Duodenal mucosa (tissue), 2 donors: ENCODE data around the gene NWD2.

Experiments
- H3K27ac ChIP-seq: one replicate; pipeline ENCODE4 v1.7.0; 2013; ENCODE audit warnings: low read depth, low read length
- H3K27me3 ChIP-seq, 2 donors: one replicate each; pipeline ENCODE4 v1.7.0; 2013; ENCODE audit warnings: low read length in 2 of 2, control low read depth in 1 of 2; ENCODE audit not compliant: insufficient read depth in 2 of 2, control insufficient read depth in 1 of 2
- H3K36me3 ChIP-seq, 2 donors: one replicate each; pipeline ENCODE4 v1.7.0; 2013; ENCODE audit warnings: low read length in 2 of 2, control low read depth in 1 of 2; ENCODE audit not compliant: insufficient read depth in 2 of 2, control insufficient read depth in 1 of 2
- H3K4me1 ChIP-seq, 2 donors: one replicate each; pipeline ENCODE4 v1.7.0; 2013; ENCODE audit warnings: low read length in 2 of 2, control low read depth in 1 of 2; ENCODE audit not compliant: insufficient read depth in 2 of 2, control insufficient read depth in 1 of 2
- H3K4me3 ChIP-seq, 2 donors: one replicate each; pipeline ENCODE4 v1.7.0; 2013; ENCODE audit warnings: low read length in 2 of 2, low read depth in 1 of 2
- H3K9ac ChIP-seq, 2 donors: one replicate each; pipeline ENCODE4 v1.7.0; 2013; ENCODE audit warnings: low read length in 2 of 2, low read depth in 1 of 2
- H3K9me3 ChIP-seq, 2 donors: one replicate each; pipeline ENCODE4 v1.7.0; 2013; ENCODE audit warnings: low read length in 2 of 2, control low read depth in 1 of 2; ENCODE audit not compliant: control insufficient read depth in 1 of 2

Gene NWD2

GRCh38 chr4:37445023-37445422, 200.5 kb downstream of the NWD2 start:
- Histone ChIP-seq H3K27me3 (no peaks in the 10 kb centered on the region), H3K4me3 (no peak overlapping the region), H3K9me3 (no peaks in the 10 kb centered on the region), H3K36me3 (no peaks in the 10 kb centered on the region), H3K27ac (no peak overlapping the region), H3K9ac (no peak overlapping the region), H3K4me1 (peaks cover 11 to 17% of the 10 kb centered on the region in 2 donors)

DNA sequence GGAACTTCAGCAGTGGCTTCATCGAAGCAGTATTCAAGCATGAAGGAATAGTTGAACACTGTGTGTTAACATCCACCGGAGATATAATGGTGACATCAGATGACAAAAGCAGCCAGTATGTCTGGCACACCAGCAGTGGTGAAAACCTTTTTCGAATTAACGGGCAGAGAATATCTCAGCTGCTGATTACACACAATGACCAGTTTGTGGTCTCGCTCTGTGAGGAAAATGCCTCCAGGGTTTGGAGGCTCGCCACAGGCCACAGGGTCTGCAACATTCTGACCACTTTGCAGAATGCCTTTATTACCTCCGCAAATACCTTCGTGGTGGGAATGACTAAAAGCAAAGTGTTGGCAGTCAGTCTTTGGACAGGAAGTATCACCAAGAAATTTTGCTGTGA, 201.5 kb downstream of the NWD2 start:
- no peaks in the 10 kb centered on the region for H3K36me3 ChIP-seq
- no peak overlapping the region for H3K9ac ChIP-seq
- no peak overlapping the region for H3K4me3 ChIP-seq
- no peaks in the 10 kb centered on the region for H3K9me3 ChIP-seq
- peaks cover 7 to 11% of the 10 kb centered on the region in 2 donors for H3K4me1 ChIP-seq
- no peaks in the 10 kb centered on the region for H3K27me3 ChIP-seq
- no peak overlapping the region for H3K27ac ChIP-seq

- no peak overlapping the region for H3K4me3 ChIP-seq
- H3K9ac ChIP-seq, result no peak overlapping the region
- H3K27ac ChIP-seq, result no peak overlapping the region
- no peaks in the 10 kb centered on the region for H3K36me3 ChIP-seq
- H3K27me3 ChIP-seq, result no peaks in the 10 kb centered on the region
- H3K9me3 ChIP-seq, result no peaks in the 10 kb centered on the region
- H3K4me1 ChIP-seq, result no peaks in the 10 kb centered on the region
These were observed 203.3 kb downstream of the NWD2 start for GRCh38 chr4:37447886-37448285.

- H3K36me3 ChIP-seq, result no peaks in the 10 kb centered on the region
- H3K27me3 ChIP-seq, result peaks cover 0 to 8% of the 10 kb centered on the region in 2 donors
- H3K4me3 ChIP-seq, result no peak overlapping the region
- H3K4me1 ChIP-seq, result no peaks in the 10 kb centered on the region
- H3K9ac ChIP-seq, result no peak overlapping the region
- H3K9me3 ChIP-seq, result no peaks in the 10 kb centered on the region
- no peak overlapping the region for H3K27ac ChIP-seq
These were observed 205.8 kb downstream of the NWD2 start for GRCh38 chr4:37450309-37450708.

DNA sequence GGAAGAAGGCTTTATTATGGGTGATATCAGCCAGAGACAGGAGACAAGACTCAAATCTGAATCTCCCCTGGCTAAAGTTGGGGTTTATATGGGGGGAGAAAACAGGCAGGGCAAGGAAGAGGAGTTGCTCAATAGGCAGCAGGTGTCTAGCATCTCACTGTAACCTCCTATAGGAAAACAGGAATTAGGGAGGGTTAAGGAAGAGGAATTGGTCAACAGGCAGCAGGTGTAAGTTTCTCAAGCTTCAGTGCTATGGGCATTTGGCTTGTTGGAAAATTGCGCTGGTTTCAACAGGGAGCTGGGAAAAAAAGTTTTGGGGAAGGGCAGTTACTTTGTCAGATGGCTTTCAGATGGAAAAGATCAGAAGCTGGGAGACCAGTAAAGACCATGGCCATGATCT, 206.4 kb downstream of the NWD2 start:
- no peak overlapping the region for H3K9ac ChIP-seq
- no peaks in the 10 kb centered on the region for H3K9me3 ChIP-seq
- H3K4me3 ChIP-seq, result no peak overlapping the region
- H3K27ac ChIP-seq, result no peak overlapping the region
- H3K27me3 ChIP-seq, result peaks cover 0 to 8% of the 10 kb centered on the region in 2 donors
- H3K36me3 ChIP-seq, result no peaks in the 10 kb centered on the region
- no peaks in the 10 kb centered on the region for H3K4me1 ChIP-seq

GRCh38 chr4:37451656-37452055, 207.1 kb downstream of the NWD2 start:
- peaks cover 0 to 8% of the 10 kb centered on the region in 2 donors for H3K27me3 ChIP-seq
- peaks cover 0 to 7% of the 10 kb centered on the region in 2 donors for H3K4me1 ChIP-seq
- no peak overlapping the region for H3K4me3 ChIP-seq
- H3K9ac ChIP-seq, result no peak overlapping the region
- no peaks in the 10 kb centered on the region for H3K9me3 ChIP-seq
- H3K27ac ChIP-seq, result no peak overlapping the region
- no peaks in the 10 kb centered on the region for H3K36me3 ChIP-seq

DNA sequence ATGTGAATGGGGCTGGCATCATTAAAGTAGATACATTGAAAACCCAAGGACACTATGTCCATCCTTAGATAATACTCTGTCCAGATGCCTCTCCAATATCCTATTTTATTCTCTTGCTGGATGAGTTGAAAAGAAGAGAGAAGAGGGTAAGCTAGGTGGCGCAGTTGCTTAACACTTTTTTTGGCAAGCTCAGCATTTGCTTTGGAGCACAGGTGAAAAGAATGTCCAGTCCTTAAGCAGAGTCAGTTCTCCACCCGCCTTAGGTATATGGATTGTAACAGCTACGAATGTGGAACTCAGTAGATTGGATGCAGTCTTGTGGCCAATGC, 208.4 kb downstream of the NWD2 start:
- H3K27ac ChIP-seq, result peak overlapping the region; percentile 11
- peaks cover 0 to 12% of the 10 kb centered on the region in 2 donors for H3K4me1 ChIP-seq
- H3K9ac ChIP-seq, result peak overlapping the region; percentile 31 to 44

DNA sequence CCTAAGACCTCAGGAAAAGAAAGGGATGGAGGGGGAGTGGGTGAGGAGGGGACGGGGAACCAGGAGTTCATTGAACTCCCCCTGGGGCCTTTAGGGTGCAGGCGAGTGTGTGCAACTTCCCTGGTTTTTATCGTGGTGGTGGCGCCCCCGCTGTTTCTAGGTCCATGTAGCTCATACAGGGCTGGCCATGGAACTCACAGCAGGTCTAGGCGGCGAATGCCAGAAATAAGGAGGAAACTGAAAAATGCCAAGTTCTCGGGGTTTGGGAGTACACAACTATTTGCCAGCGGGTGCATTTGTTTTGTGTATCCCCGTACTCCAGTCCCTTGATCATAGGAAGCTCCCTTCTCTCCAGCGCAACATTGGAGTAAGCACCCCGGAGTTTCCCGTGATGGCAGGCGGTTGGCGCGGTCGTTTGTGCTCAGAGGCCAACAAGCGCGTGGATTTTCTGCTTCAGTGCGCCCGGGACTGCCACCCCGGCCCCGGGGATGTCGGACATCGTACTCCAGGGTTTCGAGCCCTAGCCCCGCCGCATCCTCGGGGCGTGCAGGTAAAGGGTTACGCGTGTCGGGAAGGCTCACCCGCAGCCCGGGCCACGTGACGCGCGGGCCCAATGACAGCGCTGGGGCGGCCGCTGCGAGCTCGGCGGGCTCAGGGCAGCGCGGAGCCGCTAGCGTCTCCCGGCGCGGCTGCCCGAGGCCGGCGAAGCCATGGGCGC, 208.9 kb downstream of the NWD2 start:
- H3K4me3 ChIP-seq, result peak overlapping the region; percentile 75 to 79
- H3K27ac ChIP-seq, result peak overlapping the region; percentile 11
- H3K27me3 ChIP-seq, result peaks cover 0 to 8% of the 10 kb centered on the region in 2 donors
- no peaks in the 10 kb centered on the region for H3K9me3 ChIP-seq
- H3K36me3 ChIP-seq, result no peaks in the 10 kb centered on the region
- H3K4me1 ChIP-seq, result peaks cover 0 to 12% of the 10 kb centered on the region in 2 donors
- peak overlapping the region; percentile 44 to 71 for H3K9ac ChIP-seq

More for the DNA sequence above, 208.4 kb downstream of the NWD2 start:
- Histone ChIP-seq H3K27me3 (peaks cover 0 to 8% of the 10 kb centered on the region in 2 donors), H3K36me3 (no peaks in the 10 kb centered on the region), H3K4me3 (peak overlapping the region; percentile 75 to 79), H3K9me3 (no peaks in the 10 kb centered on the region)

DNA sequence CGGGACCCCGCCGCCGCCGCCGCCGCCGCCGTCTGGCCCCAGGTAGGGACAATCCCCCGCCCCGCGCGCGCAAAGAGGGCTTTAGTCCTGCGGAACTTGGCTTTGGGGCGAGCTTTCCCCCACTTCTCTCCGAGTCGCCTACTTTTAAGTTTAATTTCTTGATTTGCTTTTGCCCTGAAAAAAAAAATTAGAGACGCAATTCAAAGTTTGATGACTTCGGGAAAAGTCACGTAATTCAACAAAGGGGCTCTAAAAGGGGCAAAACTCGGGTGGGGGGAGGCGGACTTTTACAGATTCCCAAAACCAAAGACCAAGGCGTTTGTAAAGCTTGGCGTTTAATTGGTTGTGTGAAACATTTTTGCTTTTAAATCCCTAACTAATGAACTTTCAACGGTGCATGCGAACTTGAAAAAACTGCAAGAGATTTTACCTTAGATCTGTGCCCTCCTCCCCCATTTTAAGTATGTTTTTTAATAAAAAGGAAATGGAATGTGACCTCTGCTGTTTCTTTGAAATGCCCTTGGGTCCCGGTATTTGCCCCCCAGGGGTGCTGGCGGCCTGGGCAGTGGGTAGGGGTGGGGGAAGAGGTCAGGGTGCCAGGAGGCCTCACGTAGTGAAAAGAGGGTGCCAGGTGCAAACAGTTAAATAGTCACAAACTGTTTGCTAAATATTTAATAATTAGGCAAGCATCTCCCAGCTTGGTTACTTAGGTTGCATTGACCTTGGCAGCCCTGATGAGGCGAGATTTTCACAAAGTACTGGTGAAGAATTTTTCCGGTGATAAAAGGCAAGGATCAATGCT, 209.7 kb downstream of the NWD2 start:
- Histone ChIP-seq H3K9me3 (no peaks in the 10 kb centered on the region), H3K9ac (peak overlapping the region; percentile 25 to 71), H3K36me3 (no peaks in the 10 kb centered on the region), H3K4me1 (peaks cover 0 to 12% of the 10 kb centered on the region in 2 donors), H3K27ac (no peak overlapping the region), H3K4me3 (peak overlapping the region; percentile 59 to 75), H3K27me3 (peaks cover 0 to 8% of the 10 kb centered on the region in 2 donors)
